ENCODE results near the gene FLT4. TPM values are rescaled to one million over a fixed set of nuclear protein-coding genes. Genes with fewer than 3 reads are reported as not detected.

The FLT4 gene
- total and polyA plus RNA-seq, 2 donors (not counting 1 experiment from before 2014, with no cell fraction given): 0.01 TPM; not detected in 1

DNA sequence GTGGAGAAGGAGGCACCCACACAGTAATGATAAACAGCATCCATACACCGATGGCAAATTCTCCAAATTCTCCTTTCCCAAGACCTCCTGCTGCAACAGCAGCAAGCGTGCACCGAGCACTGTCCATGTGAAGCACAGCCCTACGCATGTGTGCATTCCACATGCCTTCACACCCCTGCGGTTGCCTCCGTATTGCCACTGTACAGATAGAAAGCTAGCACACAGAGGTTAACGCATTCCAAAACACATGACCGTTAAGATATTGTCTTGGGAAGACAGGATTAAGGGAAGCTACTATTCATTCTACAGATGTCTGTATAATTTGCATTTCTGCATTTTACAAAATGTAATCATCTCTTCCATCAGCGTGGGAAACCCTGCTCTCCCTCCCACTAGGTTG, 6.6 kb downstream of the FLT4 start:
- H3K4me3 Mint-ChIP-seq: no peak overlapping the region
- H3K9ac ChIP-seq (ENCODE audit: low read length): no peak overlapping the region
- ChIA-PET POLR2A (no interaction called here), CTCF (no interaction called here)
- ATAC-seq (ENCODE audit: low read depth) (no peak), DNase-seq (no peak)
- intact Hi-C loops (cut with micrococcal nuclease): no loop called here
- no peaks in the 10 kb centered on the region for H3K79me2 ChIP-seq (ENCODE audit: control insufficient read depth, insufficient read depth, low read length)
- 90% methylated on average over 7 of the region's 9 CpGs for WGBS (ENCODE audit: insufficient coverage)
- no peak for TF ChIP-seq EZH2 (IDR thresholded peaks at IDR 0.05; ENCODE audit: borderline replicate concordance, insufficient read depth, low read depth, low read length, poor library complexity, severe bottlenecking)
- TF ChIP-seq, protein P1, sequence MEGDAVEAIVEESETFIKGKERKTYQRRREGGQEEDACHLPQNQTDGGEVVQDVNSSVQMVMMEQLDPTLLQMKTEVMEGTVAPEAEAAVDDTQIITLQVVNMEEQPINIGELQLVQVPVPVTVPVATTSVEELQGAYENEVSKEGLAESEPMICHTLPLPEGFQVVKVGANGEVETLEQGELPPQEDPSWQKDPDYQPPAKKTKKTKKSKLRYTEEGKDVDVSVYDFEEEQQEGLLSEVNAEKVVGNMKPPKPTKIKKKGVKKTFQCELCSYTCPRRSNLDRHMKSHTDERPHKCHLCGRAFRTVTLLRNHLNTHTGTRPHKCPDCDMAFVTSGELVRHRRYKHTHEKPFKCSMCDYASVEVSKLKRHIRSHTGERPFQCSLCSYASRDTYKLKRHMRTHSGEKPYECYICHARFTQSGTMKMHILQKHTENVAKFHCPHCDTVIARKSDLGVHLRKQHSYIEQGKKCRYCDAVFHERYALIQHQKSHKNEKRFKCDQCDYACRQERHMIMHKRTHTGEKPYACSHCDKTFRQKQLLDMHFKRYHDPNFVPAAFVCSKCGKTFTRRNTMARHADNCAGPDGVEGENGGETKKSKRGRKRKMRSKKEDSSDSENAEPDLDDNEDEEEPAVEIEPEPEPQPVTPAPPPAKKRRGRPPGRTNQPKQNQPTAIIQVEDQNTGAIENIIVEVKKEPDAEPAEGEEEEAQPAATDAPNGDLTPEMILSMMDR (IDR thresholded peaks at IDR 0.05): no peak
- peaks cover 0 to 6% (median 1%) of the 10 kb centered on the region in 4 experiments for H3K27me3 ChIP-seq (replicated peaks in 1 of 4; ENCODE audit: control extremely low read depth in 1 of 4, control insufficient read depth in 3 of 4, insufficient read depth in 4 of 4, low read length in 3 of 4)
- no peak overlapping the region for H3K27ac Mint-ChIP-seq
- H3K4me2 ChIP-seq (replicated peaks; ENCODE audit: low read depth, low read length, poor library complexity, severe bottlenecking): no peak overlapping the region
- peaks cover 15% of the 10 kb centered on the region for H3K27me3 Mint-ChIP-seq
- H2AFZ ChIP-seq (ENCODE audit: insufficient read depth, low read depth, low read length, poor library complexity, severe bottlenecking): no peak overlapping the region
- no peak overlapping the region for H3K27ac ChIP-seq (ENCODE audit: low read length in 2 of 2)
- H3K4me1 Mint-ChIP-seq: no peaks in the 10 kb centered on the region
- H3K36me3 ChIP-seq (replicated peaks in 1 of 2; ENCODE audit: control extremely low read depth in 1 of 2, control insufficient read depth in 1 of 2, extremely low read depth in 1 of 2, insufficient read depth in 2 of 2, low read length in 1 of 2): no peaks in the 10 kb centered on the region
- H3K4me1 ChIP-seq (ENCODE audit: control insufficient read depth in 2 of 2, insufficient read depth in 2 of 2, low read length in 2 of 2): no peaks in the 10 kb centered on the region
- H4K20me1 ChIP-seq (ENCODE audit: control insufficient read depth, insufficient read depth, low read length, poor library complexity, severe bottlenecking): no peaks in the 10 kb centered on the region
- no peaks in the 10 kb centered on the region for H3K9me3 Mint-ChIP-seq (ENCODE audit: insufficient read depth)
- H3K4me3 ChIP-seq (ENCODE audit: control extremely low read depth in 1 of 5, extremely low read depth in 1 of 5, insufficient read depth in 1 of 5, low read depth in 2 of 5, low read length in 4 of 5): no peak overlapping the region
- H3K9me3 ChIP-seq (ENCODE audit: control extremely low read depth in 1 of 3, control insufficient read depth in 2 of 3, insufficient read depth in 1 of 3, low read length in 2 of 3): no peaks in the 10 kb centered on the region

DNA sequence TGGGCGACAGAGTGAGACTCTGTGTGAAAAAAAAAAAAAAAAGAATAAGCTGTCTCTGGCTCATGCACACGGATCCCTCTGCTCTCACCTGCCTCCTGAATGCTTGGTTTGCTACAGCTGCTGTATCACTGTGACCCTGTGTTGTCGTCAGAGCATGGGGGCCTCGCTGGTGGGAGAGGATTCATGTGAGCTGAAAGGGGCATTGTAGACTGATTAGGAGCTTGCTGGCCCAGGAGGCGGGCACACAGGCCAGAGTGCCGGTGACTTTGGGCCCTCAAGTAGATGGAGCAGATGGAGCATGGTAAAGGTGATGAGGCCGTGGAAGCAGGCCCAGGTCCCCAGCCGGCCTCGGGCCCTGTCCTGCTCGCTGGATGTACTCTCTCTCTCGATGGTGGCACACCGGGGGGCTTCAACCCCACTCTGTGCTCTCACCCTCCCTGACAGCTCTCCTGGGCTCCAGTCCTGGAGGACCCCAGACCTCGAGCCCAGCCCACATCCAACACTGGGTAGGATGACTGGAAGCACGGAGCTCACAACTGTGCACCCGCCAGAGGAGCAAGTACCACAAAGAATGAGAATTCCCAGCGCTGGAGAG, 7.1 kb downstream of the FLT4 start:
- H3K9ac ChIP-seq (ENCODE audit: low read length): no peak overlapping the region
- TF ChIP-seq, protein P1 (IDR thresholded peaks at IDR 0.05): no peak
- TF ChIP-seq EZH2 (IDR thresholded peaks at IDR 0.05; ENCODE audit: borderline replicate concordance, insufficient read depth, low read depth, low read length, poor library complexity, severe bottlenecking): no peak
- H3K79me2 ChIP-seq (ENCODE audit: control insufficient read depth, insufficient read depth, low read length): no peaks in the 10 kb centered on the region
- WGBS (ENCODE audit: insufficient coverage): 90% methylated on average over 14 of the region's 16 CpGs
- DNase-seq (no peak), ATAC-seq (ENCODE audit: low read depth) (no peak)
- H3K27ac Mint-ChIP-seq: no peak overlapping the region
- no peak overlapping the region for H3K4me3 ChIP-seq (ENCODE audit: control extremely low read depth in 1 of 5, extremely low read depth in 1 of 5, insufficient read depth in 1 of 5, low read depth in 2 of 5, low read length in 4 of 5)
- H3K9me3 ChIP-seq (ENCODE audit: control extremely low read depth in 1 of 3, control insufficient read depth in 2 of 3, insufficient read depth in 1 of 3, low read length in 2 of 3): no peaks in the 10 kb centered on the region
- no peak overlapping the region for H3K4me2 ChIP-seq (replicated peaks; ENCODE audit: low read depth, low read length, poor library complexity, severe bottlenecking)
- intact Hi-C loops (cut with micrococcal nuclease): no loop called here
- no peaks in the 10 kb centered on the region for H3K4me1 ChIP-seq (ENCODE audit: control insufficient read depth in 2 of 2, insufficient read depth in 2 of 2, low read length in 2 of 2)
- H3K36me3 ChIP-seq (replicated peaks in 1 of 2; ENCODE audit: control extremely low read depth in 1 of 2, control insufficient read depth in 1 of 2, extremely low read depth in 1 of 2, insufficient read depth in 2 of 2, low read length in 1 of 2): no peaks in the 10 kb centered on the region
- H3K27me3 ChIP-seq (replicated peaks in 1 of 4; ENCODE audit: control extremely low read depth in 1 of 4, control insufficient read depth in 3 of 4, insufficient read depth in 4 of 4, low read length in 3 of 4): peaks cover 0 to 2% (median 0%) of the 10 kb centered on the region in 4 experiments
- H3K27me3 Mint-ChIP-seq: peaks cover 10% of the 10 kb centered on the region
- no peaks in the 10 kb centered on the region for H3K9me3 Mint-ChIP-seq (ENCODE audit: insufficient read depth)
- no peak overlapping the region for H3K4me3 Mint-ChIP-seq
- H3K4me1 Mint-ChIP-seq: no peaks in the 10 kb centered on the region
- H3K27ac ChIP-seq (ENCODE audit: low read length in 2 of 2): no peak overlapping the region
- H4K20me1 ChIP-seq (ENCODE audit: control insufficient read depth, insufficient read depth, low read length, poor library complexity, severe bottlenecking): no peaks in the 10 kb centered on the region
- no peak overlapping the region for H2AFZ ChIP-seq (ENCODE audit: insufficient read depth, low read depth, low read length, poor library complexity, severe bottlenecking)
- ChIA-PET POLR2A (no interaction called here), CTCF (no interaction called here)
